SK-N-SH (cell line): ENCODE results near the gene C16orf87. TPM values are rescaled to one million over a fixed set of nuclear protein-coding genes. Genes with fewer than 3 reads are reported as not detected.

Experiments
- CTCF ChIA-PET: fragments of 300-600, 350-600 bp; formaldehyde crosslinking; extraction: SDS; loops from one replicate; lab custom pipeline; 2021; lab: Yijun Ruan, JAX
- POLR2A ChIA-PET: fragments of 350-600 bp; sonication (Branson Sonifier 250); formaldehyde crosslinking; extraction: SDS; loops from one replicate; lab custom pipeline; 2020; ENCODE audit warnings: antibody characterized with exemption, inconsistent platforms; lab: Yijun Ruan, JAX
- DNase-seq: peaks from one replicate; pipeline ENCODE4 v3.0.0; 2012
- H2AFZ ChIP-seq: fragments of 200-600 bp; sonication (generic); 2 replicates; pipeline ENCODE4 v1.8.1; 2016; ENCODE audit warnings: antibody characterized with exemption, mild to moderate bottlenecking, low read depth
- H3F3A ChIP-seq: fragments of 200-600 bp; sonication (generic); replicated peaks from 2 replicates; pipeline ENCODE3; 2016; ENCODE audit warnings: antibody characterized with exemption, mild to moderate bottlenecking; ENCODE audit not compliant: insufficient read depth
- H3K27ac ChIP-seq, 2 experiments: fragments of 200-500 bp in 1 of 2; fragments of 200-600 bp in 1 of 2; sonication (Bioruptor generic) in 1 of 2; sonication (generic), shearing (Covaris generic) in 1 of 2; 2 replicates each; pipeline versions ENCODE4 v1.5.1 to v1.6.1; 2014 to 2016; ENCODE audit warnings: low read depth in 2 of 2, inconsistent platforms in 1 of 2, low read length in 1 of 2, mild to moderate bottlenecking in 1 of 2, mixed read lengths in 1 of 2
- H3K27me3 ChIP-seq: fragments of 200-600 bp; sonication (generic), shearing (Covaris generic); 2 replicates; pipeline ENCODE4 v1.6.1; 2016; ENCODE audit warnings: mixed run types; ENCODE audit not compliant: insufficient read depth
- H3K36me3 ChIP-seq, 2 experiments: fragments of 200-500 bp in 1 of 2; fragments of 200-600 bp in 1 of 2; sonication (Bioruptor generic) in 1 of 2; sonication (generic) in 1 of 2; replicated peaks in 1 of 2; 2 replicates each; pipeline versions ENCODE3 to v1.5.1; 2014 to 2016; ENCODE audit warnings: low read length in 1 of 2, mild to moderate bottlenecking in 1 of 2; ENCODE audit not compliant: insufficient read depth in 2 of 2, control insufficient read depth in 1 of 2
- H3K4me1 ChIP-seq, 2 experiments: fragments of 200-500 bp in 1 of 2; fragments of 200-600 bp in 1 of 2; sonication (Bioruptor generic) in 1 of 2; sonication (generic), shearing (Covaris generic) in 1 of 2; 2 replicates each; pipeline versions ENCODE4 v1.5.1 to v1.6.1; 2014 to 2016; ENCODE audit warnings: low read depth in 1 of 2, low read length in 1 of 2, mixed run types in 1 of 2; ENCODE audit not compliant: insufficient read depth in 2 of 2, control insufficient read depth in 1 of 2
- H3K4me2 ChIP-seq: fragments of 200-600 bp; sonication (generic), shearing (Covaris generic); 2 replicates; pipeline ENCODE4 v1.6.1; 2017; ENCODE audit warnings: mixed run types
- H3K4me3 ChIP-seq, 2 experiments: fragments of 200-500 bp in 1 of 2; fragments of 200-600 bp in 1 of 2; sonication (Bioruptor generic) in 1 of 2; sonication (generic), shearing (Covaris generic) in 1 of 2; 2 replicates each; pipeline versions ENCODE4 v1.5.1 to v1.8.1; 2014 to 2016; ENCODE audit warnings: low read depth in 2 of 2, inconsistent platforms in 1 of 2, low read length in 1 of 2, mild to moderate bottlenecking in 1 of 2, mixed read lengths in 1 of 2, moderate library complexity in 1 of 2
- H3K79me2 ChIP-seq: fragments of 200-600 bp; sonication (generic); 2 replicates; pipeline ENCODE4 v1.8.1; 2017; ENCODE audit warnings: mild to moderate bottlenecking; ENCODE audit not compliant: insufficient read depth
- H3K9ac ChIP-seq: fragments of 200-600 bp; sonication (generic); 2 replicates; pipeline ENCODE4 v1.6.1; 2017; ENCODE audit warnings: mixed run types
- H3K9me2 ChIP-seq: fragments of 200-600 bp; sonication (generic); 2 replicates; pipeline ENCODE4 v1.6.1; 2017; ENCODE audit warnings: mixed run types
- H3K9me3 ChIP-seq: fragments of 200-600 bp; sonication (generic); 2 replicates; pipeline ENCODE4 v1.6.1; 2017; ENCODE audit warnings: mixed run types, mild to moderate bottlenecking, moderate library complexity
- H4K20me1 ChIP-seq: fragments of 200-600 bp; sonication (generic); 2 replicates; pipeline ENCODE4 v1.6.1; 2017; ENCODE audit warnings: mild to moderate bottlenecking, mixed run types; ENCODE audit not compliant: insufficient read depth
- CTCF ChIP-seq: fragments of 200-600 bp; sonication (generic); IDR thresholded peaks from 2 replicates; pipeline ENCODE4 v1.6.1; 2017; ENCODE audit warnings: antibody characterized with exemption, mild to moderate bottlenecking, moderate library complexity
- ELF1 ChIP-seq: IDR thresholded peaks from 2 replicates; pipeline ENCODE4 v1.4.0; 2012
- EZH2phosphoT487 ChIP-seq: fragments of 200-600 bp; sonication (generic); IDR thresholded peaks from 2 replicates; pipeline ENCODE4 v1.6.1; 2017; ENCODE audit warnings: low read depth, mixed run types, mild to moderate bottlenecking, antibody characterized with exemption, moderate library complexity, borderline replicate concordance
- FOXJ3 ChIP-seq: sonication (generic); formaldehyde crosslinking; IDR thresholded peaks from 2 replicates; pipeline ENCODE4 v1.5.1; 2020; ENCODE audit warnings: mild to moderate bottlenecking, missing genetic modification reagents
- FOXM1 ChIP-seq: IDR thresholded peaks from 2 replicates; pipeline ENCODE4 v1.4.0; 2012; ENCODE audit warnings: low read depth, mild to moderate bottlenecking
- JUND ChIP-seq: IDR thresholded peaks from 2 replicates; pipeline ENCODE4 v1.4.0; 2012
- MEF2A ChIP-seq: IDR thresholded peaks from 2 replicates; pipeline ENCODE4 v1.4.0; 2012; ENCODE audit warnings: low read depth, borderline replicate concordance
- NFIC ChIP-seq: IDR thresholded peaks from 2 replicates; pipeline ENCODE4 v1.4.0; 2012; ENCODE audit warnings: borderline replicate concordance
- NRF1 ChIP-seq: IDR thresholded peaks from 2 replicates; pipeline ENCODE4 v1.6.1; 2012; ENCODE audit warnings: low read depth, mild to moderate bottlenecking, low read length
- POLR2AphosphoS5 ChIP-seq: IDR thresholded peaks from 2 replicates; pipeline ENCODE4 v1.6.1; 2012; ENCODE audit warnings: low read depth, low read length
- RAD21 ChIP-seq: IDR thresholded peaks from 2 replicates; pipeline ENCODE4 v1.6.1; 2012; ENCODE audit warnings: mild to moderate bottlenecking, low read length
- RCOR1 ChIP-seq: fragments of 150-350 bp; IDR thresholded peaks from 2 replicates; pipeline ENCODE4 v1.6.1; 2017; ENCODE audit warnings: antibody characterized with exemption, low read length
- SMC3 ChIP-seq: IDR thresholded peaks from 2 replicates; pipeline ENCODE4 v1.6.1; 2012; ENCODE audit warnings: low read depth, low read length, improper control_type of control experiment
- TEAD4 ChIP-seq: IDR thresholded peaks from 2 replicates; pipeline ENCODE4 v1.4.0; 2012; ENCODE audit warnings: mild to moderate bottlenecking, borderline replicate concordance; ENCODE audit not compliant: insufficient read depth
- USF1 ChIP-seq: IDR thresholded peaks from 2 replicates; pipeline ENCODE4 v1.4.0; 2012; ENCODE audit warnings: low read depth, borderline replicate concordance
- USF2 ChIP-seq: fragments of 150-350 bp; IDR thresholded peaks from 2 replicates; pipeline ENCODE4 v1.6.1; 2017; ENCODE audit warnings: antibody characterized with exemption, low read length, low read depth, borderline replicate concordance
- YY1 ChIP-seq: IDR thresholded peaks from 2 replicates; pipeline ENCODE4 v1.4.0; 2012; ENCODE audit warnings: low read depth, mild to moderate bottlenecking
- polyA plus RNA-seq, 3 experiments: library from polyadenylated mRNA; depleted of rRNA; stranded (reverse); fragments of >200 nt; gene quantifications; 2 replicates each; pipeline ENCODE4 v1.2.3, GENCODE V29; 2012
- TF ChIP-seq, protein P1 (sequence below): fragments of 150-350 bp; IDR thresholded peaks from 2 replicates; pipeline ENCODE4 v1.6.1; 2016; ENCODE audit warnings: mild to moderate bottlenecking, low read depth, low read length

Gene C16orf87
- polyA plus RNA-seq, 1 of the 3 experiments (the other 2 are of a cell fraction): 3.5 TPM

DNA sequence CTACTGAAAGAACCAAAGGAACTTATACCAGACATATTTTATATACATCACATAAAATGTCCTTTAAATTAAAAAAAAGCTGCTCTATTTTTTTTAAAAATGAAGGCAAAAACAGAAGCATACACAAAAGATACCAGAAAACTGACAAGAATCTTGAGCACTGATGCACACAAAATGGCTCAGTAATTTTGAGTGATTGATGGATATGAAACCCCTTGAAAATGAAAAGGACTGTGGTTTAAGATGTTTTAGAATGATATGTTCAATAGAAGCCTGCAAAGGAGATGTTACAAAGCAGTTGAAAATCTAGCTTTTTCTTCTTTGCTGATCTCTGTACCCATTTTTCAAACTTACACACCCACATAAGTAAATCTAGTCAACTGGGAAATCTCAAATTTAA lies 2.7 kb downstream of the C16orf87 start:
- peaks cover 2 to 4% of the 10 kb centered on the region in 2 experiments for H3K36me3 ChIP-seq
- H2AFZ ChIP-seq: no peak overlapping the region
- H3K27ac ChIP-seq: no peak overlapping the region
- H3K4me1 ChIP-seq: peaks cover 7 to 10% of the 10 kb centered on the region in 2 experiments; a peak in 3 of 4 replicates
- no peak overlapping the region for H3K4me3 ChIP-seq
- no peaks in the 10 kb centered on the region for H4K20me1 ChIP-seq
- no peaks in the 10 kb centered on the region for H3K27me3 ChIP-seq
- no peaks in the 10 kb centered on the region for H3K9me3 ChIP-seq
- ChIA-PET POLR2A (no interaction called here), CTCF (interaction anchor here (0.7 to 1.5 kb wide), 5 partner anchors 25 to 155 kb away, joined by 3 to 5 read pairs (median 4); no protein-coding TSS in a partner anchor)
- DNase-seq: no peak
- TF ChIP-seq, protein P1, sequence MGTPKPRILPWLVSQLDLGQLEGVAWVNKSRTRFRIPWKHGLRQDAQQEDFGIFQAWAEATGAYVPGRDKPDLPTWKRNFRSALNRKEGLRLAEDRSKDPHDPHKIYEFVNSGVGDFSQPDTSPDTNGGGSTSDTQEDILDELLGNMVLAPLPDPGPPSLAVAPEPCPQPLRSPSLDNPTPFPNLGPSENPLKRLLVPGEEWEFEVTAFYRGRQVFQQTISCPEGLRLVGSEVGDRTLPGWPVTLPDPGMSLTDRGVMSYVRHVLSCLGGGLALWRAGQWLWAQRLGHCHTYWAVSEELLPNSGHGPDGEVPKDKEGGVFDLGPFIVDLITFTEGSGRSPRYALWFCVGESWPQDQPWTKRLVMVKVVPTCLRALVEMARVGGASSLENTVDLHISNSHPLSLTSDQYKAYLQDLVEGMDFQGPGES: no peak
- TF ChIP-seq USF2 (no peak), SMC3 (no peak), JUND (no peak), ELF1 (no peak), RCOR1 (no peak), USF1 (no peak), RAD21 (no peak), FOXJ3 (CRISPR knock-in tag) (no peak), NFIC (no peak), CTCF (no peak), EZH2phosphoT487 (no peak), YY1 (no peak), TEAD4 (no peak), FOXM1 (no peak), POLR2AphosphoS5 (no peak), MEF2A (no peak), NRF1 (no peak)
- peaks cover 23% of the 10 kb centered on the region for H3F3A ChIP-seq
- no peak overlapping the region for H3K9ac ChIP-seq
- H3K9me2 ChIP-seq: no peaks in the 10 kb centered on the region; the same call in 1 of the 2 replicates
- peaks cover 72% of the 10 kb centered on the region for H3K79me2 ChIP-seq
- no peak overlapping the region for H3K4me2 ChIP-seq
